IPS-18a (cell line): ENCODE measurements around the gene MAP6D1.

ENCODE experiments used
- H3K27ac ChIP-seq: one replicate; pipeline ENCODE4 v1.5.1; 2013; ENCODE audit warnings: low read length
- H3K27me3 ChIP-seq: one replicate; pipeline ENCODE4 v1.6.1; 2013; ENCODE audit warnings: mild to moderate bottlenecking, low read length; ENCODE audit not compliant: control insufficient read depth, insufficient read depth
- H3K36me3 ChIP-seq: one replicate; pipeline ENCODE4 v1.6.1; 2013; ENCODE audit warnings: low read depth, low read length; ENCODE audit not compliant: control insufficient read depth
- H3K4me1 ChIP-seq: one replicate; pipeline ENCODE4 v1.6.1; 2013; ENCODE audit warnings: low read depth, low read length; ENCODE audit not compliant: control insufficient read depth
- H3K4me3 ChIP-seq: one replicate; pipeline ENCODE4 v1.5.1; 2013; ENCODE audit warnings: low read length
- H3K9ac ChIP-seq: one replicate; pipeline ENCODE4 v1.6.1; 2013; ENCODE audit warnings: mild to moderate bottlenecking, low read length, moderate library complexity
- H3K9me3 ChIP-seq: one replicate; pipeline ENCODE4 v1.6.1; 2013; ENCODE audit warnings: low read depth, low read length; ENCODE audit not compliant: control insufficient read depth

The MAP6D1 gene

DNA sequence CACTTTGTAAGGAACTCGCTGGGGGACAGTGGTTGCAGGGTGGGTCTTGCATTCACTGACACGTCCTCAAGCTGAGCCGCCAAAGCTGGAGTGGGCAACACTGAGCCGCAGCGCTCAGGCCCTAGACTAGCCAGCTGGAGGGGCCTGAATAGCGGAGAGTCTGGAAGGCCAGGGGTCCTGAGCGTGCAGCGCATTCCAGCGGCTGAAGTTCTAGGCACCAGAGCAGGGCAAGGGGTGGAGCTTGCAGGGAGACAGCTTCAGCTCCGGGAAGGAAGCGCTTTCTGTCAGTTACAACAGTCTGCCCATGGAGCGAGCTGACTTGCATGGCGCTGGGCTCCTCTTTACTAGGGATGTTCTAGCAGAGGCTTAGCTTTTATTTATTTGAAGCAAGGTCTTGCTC lies 2.7 kb downstream of the MAP6D1 start:
- Histone ChIP-seq H3K36me3 (no peaks in the 10 kb centered on the region), H3K9me3 (no peaks in the 10 kb centered on the region), H3K4me1 (peaks cover 3% of the 10 kb centered on the region), H3K27me3 (peaks cover 11% of the 10 kb centered on the region), H3K27ac (no peak overlapping the region), H3K9ac (no peak overlapping the region), H3K4me3 (no peak overlapping the region)

DNA sequence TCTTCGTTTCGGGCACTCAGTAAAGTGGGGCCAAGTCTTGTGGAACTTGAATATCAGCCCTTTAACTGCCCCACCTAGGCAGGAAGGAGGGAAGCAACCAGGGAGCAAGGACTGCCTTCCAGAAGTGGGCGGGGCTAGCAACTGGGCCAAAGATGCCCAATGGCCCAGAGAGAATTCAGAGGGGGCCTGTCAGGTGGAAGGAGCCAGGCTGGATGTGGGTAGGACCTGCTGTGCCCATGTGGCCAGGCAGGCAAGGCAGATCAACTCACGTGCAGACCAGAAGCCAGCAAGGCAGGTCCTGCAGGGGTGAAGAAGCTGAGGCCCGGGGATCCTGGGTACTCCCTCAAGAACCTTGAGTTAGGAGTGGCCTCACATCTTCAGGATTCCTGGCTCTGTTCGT lies 5.5 kb downstream of the MAP6D1 start:
- no peak overlapping the region for H3K27ac ChIP-seq
- H3K9me3 ChIP-seq: no peaks in the 10 kb centered on the region
- H3K27me3 ChIP-seq: peaks cover 11% of the 10 kb centered on the region
- no peak overlapping the region for H3K9ac ChIP-seq
- H3K4me1 ChIP-seq: peaks cover 3% of the 10 kb centered on the region
- H3K36me3 ChIP-seq: peaks cover 7% of the 10 kb centered on the region
- no peak overlapping the region for H3K4me3 ChIP-seq

DNA sequence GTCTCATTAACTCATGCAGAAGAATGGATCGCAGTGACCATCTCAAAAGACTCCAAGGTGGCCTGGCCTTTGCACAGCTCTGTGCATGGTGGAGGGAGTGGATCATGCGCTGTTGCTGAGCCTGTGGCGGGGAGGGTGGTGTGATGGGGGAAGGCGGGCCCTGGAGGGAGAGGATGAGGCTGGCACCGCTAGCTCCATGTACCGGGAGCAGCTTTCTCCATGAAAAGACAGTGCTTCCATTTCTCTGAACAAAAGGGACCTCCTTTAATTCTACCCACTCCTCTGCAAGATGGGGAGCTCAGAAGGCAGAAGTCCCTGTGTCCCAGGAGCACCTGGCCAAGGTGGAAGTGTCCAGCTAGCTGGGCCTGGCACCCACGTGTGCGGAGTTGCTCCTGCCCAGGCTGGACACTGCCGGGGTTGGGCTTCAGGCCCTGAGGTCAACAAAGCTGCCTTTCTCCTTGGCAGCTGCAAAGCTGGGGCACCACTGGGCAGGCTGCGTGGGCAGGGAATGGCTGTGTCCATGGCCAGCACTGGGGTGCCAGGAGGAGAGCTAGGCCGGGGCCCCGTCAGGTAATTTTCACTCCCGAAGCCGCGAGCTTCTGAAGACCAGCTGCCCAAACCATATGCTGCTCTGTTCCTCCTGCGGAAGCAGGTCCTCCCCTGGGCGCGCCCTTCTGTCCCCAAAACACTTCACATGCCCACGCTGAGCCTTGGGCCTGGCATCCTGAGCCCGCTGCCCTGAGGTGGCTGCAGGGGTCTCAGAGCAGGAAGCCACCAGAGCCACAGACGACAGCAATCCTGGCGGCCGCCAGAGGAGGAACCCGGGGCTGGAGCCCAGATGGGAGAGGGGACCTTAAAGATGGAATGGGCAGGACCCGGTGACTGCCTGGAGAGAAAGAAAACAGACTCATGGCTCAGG lies 6.4 kb downstream of the MAP6D1 start:
- H3K9ac ChIP-seq: no peak overlapping the region
- H3K9me3 ChIP-seq: no peaks in the 10 kb centered on the region
- H3K4me1 ChIP-seq: no peaks in the 10 kb centered on the region
- no peak overlapping the region for H3K27ac ChIP-seq
- peaks cover 5% of the 10 kb centered on the region for H3K27me3 ChIP-seq
- no peak overlapping the region for H3K4me3 ChIP-seq
- peaks cover 7% of the 10 kb centered on the region for H3K36me3 ChIP-seq

DNA sequence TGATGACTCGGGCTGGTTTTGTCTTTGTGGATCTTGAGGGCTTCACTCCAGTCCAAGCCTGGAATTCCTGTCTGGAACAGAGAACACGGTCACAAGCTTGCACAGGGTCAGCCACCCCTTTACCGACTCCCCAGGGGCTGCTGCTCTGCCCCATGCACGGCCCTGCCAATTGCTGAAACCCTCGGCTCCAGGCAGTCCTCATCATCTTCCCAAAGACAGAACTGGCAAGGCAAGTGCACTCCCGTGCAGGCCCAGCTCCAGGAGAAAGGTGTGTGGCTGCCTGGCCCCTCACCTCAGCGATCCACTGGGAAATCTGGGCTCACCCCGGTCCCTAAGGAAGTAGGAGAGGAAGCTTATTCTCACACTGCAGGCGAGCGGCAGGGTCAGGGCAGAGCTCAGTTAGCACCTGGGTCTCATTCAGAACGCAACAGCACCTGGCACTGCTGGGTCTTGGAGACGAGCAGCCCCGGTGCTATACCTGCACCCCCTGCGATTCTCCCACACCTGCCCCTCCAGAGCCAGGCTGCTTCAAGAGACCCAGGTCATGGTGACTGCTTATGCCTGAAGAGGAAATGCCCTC lies 7.2 kb downstream of the MAP6D1 start:
- Histone ChIP-seq H3K9me3 (no peaks in the 10 kb centered on the region), H3K36me3 (peaks cover 7% of the 10 kb centered on the region), H3K9ac (no peak overlapping the region), H3K4me3 (no peak overlapping the region), H3K27ac (no peak overlapping the region), H3K27me3 (no peaks in the 10 kb centered on the region), H3K4me1 (no peaks in the 10 kb centered on the region)

DNA sequence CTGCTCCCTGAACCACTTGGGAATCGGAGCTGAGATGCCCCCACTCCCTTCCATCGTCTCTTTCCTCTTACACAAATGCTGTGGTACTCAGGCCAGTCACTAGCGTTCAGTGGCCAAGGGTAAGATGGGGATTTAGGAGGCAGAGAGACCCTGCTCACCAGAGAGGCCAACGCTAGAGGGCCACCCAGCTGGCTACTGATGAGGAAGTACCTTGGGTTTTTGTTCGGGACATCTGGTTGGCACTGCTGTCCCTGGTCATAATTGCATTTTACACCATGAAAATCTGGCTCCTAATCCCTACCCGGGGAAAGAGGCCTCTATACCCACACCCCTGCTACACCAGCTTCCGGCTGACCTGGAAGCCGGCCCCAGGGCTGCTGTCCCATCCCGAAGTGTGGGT lies 7.7 kb downstream of the MAP6D1 start:
- Histone ChIP-seq H3K4me3 (no peak overlapping the region), H3K27ac (no peak overlapping the region), H3K4me1 (no peaks in the 10 kb centered on the region), H3K9ac (no peak overlapping the region), H3K36me3 (peaks cover 7% of the 10 kb centered on the region), H3K27me3 (no peaks in the 10 kb centered on the region), H3K9me3 (no peaks in the 10 kb centered on the region)

DNA sequence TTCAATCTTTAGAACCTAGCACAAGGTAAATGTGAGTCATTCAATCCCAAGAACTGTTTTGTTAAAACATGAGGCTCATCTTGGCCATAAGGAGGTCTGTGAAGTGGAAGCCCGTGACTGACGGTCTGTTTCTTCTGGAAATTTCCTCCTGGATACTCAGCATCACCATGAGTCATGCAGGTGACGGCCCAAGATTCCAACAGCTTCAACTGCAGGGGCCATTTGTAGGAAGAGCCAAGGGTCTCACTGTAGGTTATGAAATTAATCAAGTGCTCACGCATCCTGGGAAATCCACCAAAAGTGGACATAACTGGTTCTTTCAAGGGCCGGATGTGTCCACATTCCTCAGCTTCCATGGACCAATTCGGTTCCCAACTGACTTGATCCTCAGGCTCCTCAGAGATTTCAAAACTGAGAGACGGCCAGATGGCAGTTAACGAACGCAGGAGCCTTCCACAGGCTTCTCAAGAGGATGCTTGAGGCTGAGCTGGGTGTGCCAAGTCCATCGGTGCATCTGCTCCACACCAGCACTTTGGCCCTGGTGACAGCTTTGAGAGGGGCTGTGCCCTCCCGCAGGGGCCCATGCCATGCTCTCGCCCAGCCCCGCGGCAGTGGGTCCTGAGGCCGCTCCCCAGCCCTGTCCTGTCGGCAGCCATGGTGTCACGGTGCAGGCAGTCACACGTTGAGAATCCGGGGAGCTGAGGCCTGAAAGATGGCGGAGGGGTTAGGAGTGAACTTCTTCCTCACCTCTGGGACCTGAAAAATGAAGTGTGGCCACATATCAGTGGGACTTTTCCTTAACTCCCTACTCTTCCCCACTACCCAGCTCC lies 8.5 kb downstream of the MAP6D1 start:
- Histone ChIP-seq H3K4me3 (no peak overlapping the region), H3K9me3 (no peaks in the 10 kb centered on the region), H3K4me1 (no peaks in the 10 kb centered on the region), H3K27me3 (no peaks in the 10 kb centered on the region), H3K36me3 (peaks cover 12% of the 10 kb centered on the region), H3K27ac (no peak overlapping the region), H3K9ac (no peak overlapping the region)

DNA sequence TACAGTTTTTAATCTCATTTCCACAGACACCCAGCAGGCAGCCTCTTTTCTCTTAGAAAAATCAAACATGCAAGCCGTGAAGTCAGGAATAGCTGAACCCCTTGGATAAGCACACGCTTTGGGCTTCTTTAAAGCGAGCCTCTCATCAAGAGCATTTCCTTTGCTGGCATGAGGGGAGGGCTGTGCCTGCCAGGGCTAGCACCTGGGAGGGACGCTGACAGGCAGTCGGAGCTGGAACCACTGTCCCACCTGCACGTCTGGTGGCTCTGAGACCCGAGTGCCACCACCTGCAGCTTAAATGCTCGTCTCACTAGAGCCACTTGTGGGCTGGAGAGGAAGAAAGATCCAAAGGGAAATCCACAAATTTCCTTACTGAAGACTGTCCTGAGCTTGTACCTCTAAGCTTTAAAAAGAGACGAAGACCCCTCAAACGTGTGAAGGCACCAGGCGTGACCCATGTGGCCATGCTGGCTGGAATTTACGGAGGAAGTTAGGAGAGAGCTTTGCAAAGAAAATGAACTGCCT lies 9.4 kb downstream of the MAP6D1 start:
- Histone ChIP-seq H3K4me1 (no peaks in the 10 kb centered on the region), H3K27me3 (no peaks in the 10 kb centered on the region), H3K9me3 (no peaks in the 10 kb centered on the region), H3K27ac (no peak overlapping the region), H3K9ac (no peak overlapping the region), H3K4me3 (no peak overlapping the region), H3K36me3 (peaks cover 21% of the 10 kb centered on the region)

DNA sequence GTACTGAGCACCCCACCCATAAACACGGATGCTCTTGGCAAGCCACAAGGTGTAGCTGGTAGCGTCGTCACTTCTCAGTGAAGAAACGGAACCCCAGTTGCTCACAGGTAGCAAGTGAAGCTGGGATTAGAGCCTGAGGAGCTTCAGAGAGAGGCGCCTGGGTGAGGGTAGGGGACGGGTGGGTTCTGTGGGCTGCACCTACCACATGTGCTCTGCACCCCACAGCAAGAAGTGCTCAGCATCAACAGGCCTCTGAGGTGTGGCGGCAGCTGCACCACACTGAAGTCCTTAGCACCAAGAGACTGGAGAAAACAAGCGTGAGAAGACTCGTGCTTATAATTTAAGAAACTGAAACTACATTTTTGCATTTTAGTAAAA lies 9.8 kb downstream of the MAP6D1 start:
- H3K36me3 ChIP-seq: peaks cover 26% of the 10 kb centered on the region
- H3K9ac ChIP-seq: no peak overlapping the region
- H3K27me3 ChIP-seq: no peaks in the 10 kb centered on the region
- H3K27ac ChIP-seq: no peak overlapping the region
- no peaks in the 10 kb centered on the region for H3K9me3 ChIP-seq
- H3K4me1 ChIP-seq: no peaks in the 10 kb centered on the region
- H3K4me3 ChIP-seq: no peak overlapping the region

DNA sequence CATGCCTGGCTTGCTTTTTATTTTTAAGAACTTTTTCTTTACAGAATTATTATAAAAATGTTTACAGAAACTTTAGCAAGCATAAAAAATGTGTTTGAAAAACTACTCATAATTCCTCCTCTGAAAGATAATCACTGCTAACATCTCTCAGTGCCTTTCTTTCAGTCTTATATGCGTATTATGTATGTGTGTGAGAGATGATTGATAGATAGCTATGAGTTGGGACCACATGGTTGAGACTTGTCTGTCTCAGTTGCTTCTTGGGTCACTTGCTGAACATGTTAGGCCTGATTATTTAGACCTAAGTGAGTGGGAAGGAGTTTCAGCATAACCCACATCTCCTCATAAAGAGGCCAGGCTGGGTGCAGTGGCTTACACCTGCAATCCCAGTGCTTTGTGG lies 11.1 kb downstream of the MAP6D1 start:
- H3K36me3 ChIP-seq: peaks cover 39% of the 10 kb centered on the region

DNA sequence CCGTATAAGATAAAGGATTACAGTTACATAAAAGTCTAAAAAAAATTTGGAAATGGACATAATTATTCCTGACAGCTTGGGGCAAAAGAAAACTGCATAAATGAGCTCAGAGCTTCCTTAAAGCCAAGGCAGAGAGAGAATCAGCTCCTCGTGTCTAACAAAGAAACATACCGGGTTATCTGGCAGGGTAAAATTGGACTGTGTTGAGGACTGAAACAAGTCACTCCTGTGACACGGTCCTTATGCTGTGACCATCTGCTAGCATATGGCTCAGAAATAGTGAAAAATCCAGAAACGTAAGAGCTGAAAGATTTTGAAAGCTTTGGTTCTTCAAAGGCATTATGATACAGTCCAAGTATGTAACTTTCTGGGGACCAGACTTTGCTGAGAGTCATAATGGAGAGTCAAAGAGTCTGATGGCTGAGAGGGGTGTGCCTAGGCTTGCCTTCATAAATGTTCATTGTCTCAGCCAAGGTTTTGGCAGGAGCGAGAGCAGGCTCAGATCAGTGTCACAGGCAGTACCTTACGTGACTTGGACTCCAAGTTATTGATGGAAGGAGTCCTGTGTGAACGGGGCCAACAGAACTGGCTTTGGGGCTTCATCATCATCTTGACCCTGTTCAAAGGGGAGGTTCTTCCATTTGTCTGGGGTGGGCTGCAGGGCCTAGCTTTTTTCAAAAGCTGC lies 12.5 kb downstream of the MAP6D1 start:
- Histone ChIP-seq H3K4me1 (no peaks in the 10 kb centered on the region), H3K4me3 (no peak overlapping the region), H3K27ac (no peak overlapping the region), H3K9me3 (no peaks in the 10 kb centered on the region), H3K27me3 (no peaks in the 10 kb centered on the region), H3K36me3 (peaks cover 50% of the 10 kb centered on the region), H3K9ac (no peak overlapping the region)

More for the DNA sequence above, 11.1 kb downstream of the MAP6D1 start:
- H3K27ac ChIP-seq: no peak overlapping the region
- H3K4me3 ChIP-seq: no peak overlapping the region
- no peaks in the 10 kb centered on the region for H3K27me3 ChIP-seq
- H3K9me3 ChIP-seq: no peaks in the 10 kb centered on the region
- no peak overlapping the region for H3K9ac ChIP-seq
- no peaks in the 10 kb centered on the region for H3K4me1 ChIP-seq

DNA sequence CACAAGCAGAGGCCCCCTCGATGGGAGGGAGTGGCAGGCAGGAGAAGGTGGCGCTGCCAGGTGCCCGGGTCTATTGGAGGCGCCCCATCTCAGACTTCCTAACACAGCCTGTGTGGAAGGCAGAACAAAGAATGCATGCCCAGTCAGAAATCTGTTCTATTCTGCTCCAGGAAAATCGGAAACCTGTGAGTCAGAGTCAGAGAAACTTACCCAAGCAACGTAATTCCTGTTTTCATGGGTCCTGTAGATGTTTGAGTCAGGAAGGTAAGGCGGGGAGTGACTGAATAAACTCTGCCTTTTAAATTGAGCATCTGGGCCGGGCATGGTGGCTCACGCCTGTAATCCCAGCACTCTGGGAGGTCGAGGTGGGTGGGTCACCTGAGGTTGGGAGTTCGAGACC lies 13.7 kb downstream of the MAP6D1 start:
- Histone ChIP-seq H3K36me3 (peaks cover 60% of the 10 kb centered on the region), H3K27me3 (no peaks in the 10 kb centered on the region), H3K27ac (no peak overlapping the region), H3K9ac (no peak overlapping the region), H3K4me3 (no peak overlapping the region), H3K4me1 (no peaks in the 10 kb centered on the region), H3K9me3 (no peaks in the 10 kb centered on the region)
